RKO (cell line): ENCODE measurements around the gene SKP1.
"Not testable (repeated sequence)": the region's sequence is repeated elsewhere in the genome, so short reads cannot be mapped to it uniquely, and the experiment has no call there.

Experiments
- DNase-seq: peaks from one replicate; pipeline ENCODE4 v3.0.0-alpha.2; 2016; ENCODE audit warnings: low spot score

SKP1 gene

GRCh38 chr5:134177369-134178095 lies 782 bp upstream of the SKP1 start:
- no peak for DNase-seq

- DNase-seq, result peak; percentile 59
Measured at GRCh38 chr5:134175921-134176510, 734 bp downstream of the SKP1 start.

- peak; percentile 61 for DNase-seq
Measured at GRCh38 chr5:134174841-134175839, 1.6 kb downstream of the SKP1 start.

GRCh38 chr5:134171972-134172371 lies 4.8 kb downstream of the SKP1 start:
- no peak for DNase-seq

GRCh38 chr5:134162592-134162991 lies 14.2 kb downstream of the SKP1 start:
- no peak for DNase-seq

GRCh38 chr5:134161513-134162395 lies 15.0 kb downstream of the SKP1 start:
- no peak for DNase-seq

GRCh38 chr5:134153657-134154056 lies 23.1 kb downstream of the SKP1 start:
- no peak for DNase-seq

- DNase-seq, result no peak
Measured at GRCh38 chr5:134153241-134153640, 23.5 kb downstream of the SKP1 start.

GRCh38 chr5:134152173-134152832 lies 24.4 kb downstream of the SKP1 start:
- DNase-seq, result not testable (repeated sequence)

- no peak for DNase-seq
Measured at GRCh38 chr5:134151723-134152122, 25.0 kb downstream of the SKP1 start.

GRCh38 chr5:134149571-134150303 lies 27.0 kb downstream of the SKP1 start:
- DNase-seq, result no peak

GRCh38 chr5:134148986-134149539 lies 27.7 kb downstream of the SKP1 start:
- DNase-seq, result no peak

GRCh38 chr5:134148316-134148715 lies 28.4 kb downstream of the SKP1 start:
- no peak for DNase-seq

GRCh38 chr5:134146651-134147518 lies 29.9 kb downstream of the SKP1 start:
- DNase-seq, result no peak

- DNase-seq, result peak; percentile 64
Measured at GRCh38 chr5:134145779-134146581, 30.8 kb downstream of the SKP1 start.

GRCh38 chr5:134145041-134145757 lies 31.6 kb downstream of the SKP1 start:
- DNase-seq, result no peak
